GM19397 (cell line): Measurements from ENCODE around the gene DCDC1.
"Not testable (repeated sequence)": the region's sequence is repeated elsewhere in the genome, so short reads cannot be mapped to it uniquely, and the experiment has no call there.

Source experiments
- ATAC-seq: cut with Tn5 transposase; IDR thresholded peaks from one replicate; pipeline ENCODE4 v1.9.1; 2021; ENCODE audit warnings: mild to moderate bottlenecking, moderate library complexity; ENCODE audit not compliant: unreplicated experiment

The DCDC1 gene

GRCh38 chr11:31337806-31338205 lies 31.7 kb downstream of the DCDC1 start:
- ATAC-seq = no peak

DNA sequence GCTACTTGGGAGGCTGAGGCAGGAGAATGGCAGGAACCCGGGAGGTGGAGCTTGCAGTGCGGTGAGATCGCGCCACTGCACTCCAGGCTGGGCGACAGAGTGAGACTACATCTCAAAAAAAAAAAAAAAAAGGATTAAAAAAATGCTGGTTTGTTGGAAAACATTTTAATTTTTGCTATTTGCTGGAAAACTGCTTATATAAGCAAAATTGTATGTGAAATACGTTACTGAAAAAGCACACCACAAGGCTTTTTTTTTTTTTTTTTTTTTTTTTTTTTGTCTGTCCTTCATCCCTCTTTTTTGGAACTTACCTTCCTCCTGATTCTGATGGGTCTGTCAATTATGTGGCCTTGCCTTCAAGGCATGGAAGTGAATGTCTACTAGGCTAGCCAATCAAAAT lies 40.8 kb downstream of the DCDC1 start:
- ATAC-seq = no peak

- no peak for ATAC-seq
Measured at GRCh38 chr11:31327417-31327816, 42.1 kb downstream of the DCDC1 start.

DNA sequence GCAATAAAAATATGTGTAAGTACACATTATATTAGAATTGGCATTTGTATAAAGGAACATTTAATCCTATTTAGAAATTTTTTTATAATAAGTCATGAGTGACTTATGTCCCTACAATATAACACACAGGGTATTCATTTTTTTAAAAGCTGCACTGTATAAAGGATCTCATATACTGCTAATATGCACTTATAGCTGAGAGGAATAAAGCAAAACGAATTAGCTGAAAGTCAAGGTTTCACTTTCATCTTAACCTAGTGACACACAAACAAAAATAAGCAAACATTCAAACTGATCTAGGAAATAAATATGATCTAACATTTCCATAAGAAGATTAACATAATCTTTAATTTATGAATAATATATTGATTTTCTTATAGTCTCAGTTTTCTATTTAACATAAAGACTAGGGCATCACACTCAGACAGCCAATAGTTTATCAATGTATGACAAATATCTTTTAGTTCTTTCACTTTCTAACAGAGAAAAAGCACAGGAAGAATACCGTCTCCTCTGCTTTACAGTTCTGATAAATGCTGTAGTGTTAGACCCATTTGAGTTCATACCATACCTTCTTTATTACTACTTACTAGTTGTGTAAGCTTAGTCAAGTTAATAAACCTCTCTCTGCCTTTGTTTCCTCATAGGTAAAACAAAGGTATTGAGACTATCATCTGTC lies 42.9 kb downstream of the DCDC1 start:
- peak; percentile 55 for ATAC-seq

DNA sequence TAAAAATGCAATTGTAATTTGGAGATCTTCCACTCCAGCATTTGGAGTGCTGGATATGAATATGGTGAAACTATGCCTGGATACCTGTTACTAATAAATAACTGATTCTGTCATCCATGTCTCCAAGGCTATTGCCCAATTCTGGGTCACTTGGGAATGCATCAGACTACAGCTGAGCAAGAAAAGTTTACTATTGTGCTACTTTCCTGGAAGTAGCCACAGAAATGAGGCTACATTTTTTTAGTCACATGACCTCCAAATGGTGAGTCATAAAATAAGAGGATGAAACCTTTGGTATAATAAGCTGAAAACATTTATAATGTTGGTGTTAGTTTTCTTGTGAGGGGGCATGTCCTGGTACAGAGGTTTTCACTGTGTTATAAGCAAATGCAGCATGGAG lies 44.4 kb downstream of the DCDC1 start:
- ATAC-seq = no peak

DNA sequence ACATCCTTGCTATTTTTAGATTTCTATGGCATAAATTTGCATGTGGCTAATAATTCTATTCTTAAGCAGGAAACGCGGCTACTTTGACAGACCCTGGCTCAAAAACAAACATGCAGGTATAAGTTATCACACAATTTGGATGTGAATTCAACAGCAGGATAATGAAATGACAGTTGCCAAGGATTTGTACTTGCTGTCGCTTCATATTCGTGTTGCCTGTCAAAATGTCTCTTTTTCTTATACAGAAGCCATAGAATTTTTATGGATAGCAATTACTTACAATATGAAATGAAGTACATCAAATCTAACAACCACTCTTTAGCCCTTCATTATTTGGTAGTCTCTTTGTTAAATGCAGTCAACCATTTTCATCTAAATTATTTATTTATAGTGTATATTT lies 46.4 kb downstream of the DCDC1 start:
- ATAC-seq = no peak

- not testable (repeated sequence) for ATAC-seq
Measured at GRCh38 chr11:31321494-31321893, 48.0 kb downstream of the DCDC1 start.

GRCh38 chr11:31303644-31304180 lies 65.8 kb downstream of the DCDC1 start:
- no peak for ATAC-seq

DNA sequence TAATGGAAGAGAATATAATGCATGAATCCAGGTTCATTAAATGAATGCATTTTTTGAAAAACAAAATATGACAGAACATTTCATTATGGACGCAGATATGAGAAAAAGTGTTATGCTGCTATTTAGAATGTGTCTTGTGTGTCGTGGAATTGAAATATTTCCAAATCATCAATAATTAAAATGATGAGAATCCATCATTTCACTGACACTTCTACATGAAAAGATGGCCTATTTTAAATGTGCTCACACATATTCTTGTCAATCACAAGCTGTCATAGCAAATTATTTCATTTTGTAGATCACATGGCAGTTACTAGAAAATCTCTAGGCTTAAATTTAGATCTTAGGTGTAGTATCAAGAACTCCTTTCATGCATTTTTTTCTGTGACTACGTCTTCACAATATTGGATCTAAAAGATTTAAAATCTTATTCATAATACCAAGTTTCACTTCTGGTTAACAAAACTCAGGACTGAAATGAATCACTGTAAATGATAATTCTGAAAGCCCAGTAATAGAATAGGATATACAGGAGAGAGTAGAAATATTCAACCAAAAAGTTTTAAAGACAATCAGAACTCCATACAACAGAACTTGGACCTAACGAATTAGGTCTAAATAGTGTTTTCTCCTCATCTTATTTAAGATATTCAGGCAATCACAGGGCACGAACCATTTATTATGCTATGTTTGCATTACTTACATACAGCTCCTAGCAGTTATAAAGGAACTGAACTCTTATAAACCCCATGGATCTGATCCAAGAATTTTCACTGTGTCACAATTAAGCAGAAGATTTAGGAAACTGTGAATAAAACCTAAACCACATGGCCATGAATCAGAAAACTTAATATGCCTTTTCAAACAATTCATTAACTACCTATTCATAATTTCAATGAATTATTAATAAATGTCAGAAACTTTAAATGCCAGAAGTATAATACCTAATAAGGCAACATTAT lies 67.7 kb downstream of the DCDC1 start:
- ATAC-seq = no peak

DNA sequence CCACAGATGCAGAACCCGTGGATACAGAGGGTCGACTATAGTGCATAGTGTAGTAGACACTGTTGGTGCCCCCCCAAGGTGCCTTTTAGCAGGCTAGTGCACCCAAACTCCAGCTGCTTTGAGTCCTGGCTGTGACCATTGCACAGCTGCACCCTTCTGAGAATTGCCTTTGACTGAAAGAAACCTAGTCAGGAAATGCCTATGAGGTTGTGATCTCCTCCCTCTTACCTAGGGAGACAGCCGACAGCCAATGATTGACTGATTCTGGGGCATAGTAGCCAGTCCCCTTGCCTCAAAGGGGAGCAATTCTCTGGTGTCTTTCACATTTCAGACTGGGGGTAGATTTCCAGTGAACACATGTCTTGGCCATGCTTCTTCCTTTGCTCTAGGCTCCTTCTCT lies 74.2 kb downstream of the DCDC1 start:
- no peak for ATAC-seq

GRCh38 chr11:31273527-31273926 lies 96.0 kb downstream of the DCDC1 start:
- ATAC-seq = not testable (repeated sequence)

GRCh38 chr11:31267720-31268119 lies 101.8 kb downstream of the DCDC1 start:
- no peak for ATAC-seq

DNA sequence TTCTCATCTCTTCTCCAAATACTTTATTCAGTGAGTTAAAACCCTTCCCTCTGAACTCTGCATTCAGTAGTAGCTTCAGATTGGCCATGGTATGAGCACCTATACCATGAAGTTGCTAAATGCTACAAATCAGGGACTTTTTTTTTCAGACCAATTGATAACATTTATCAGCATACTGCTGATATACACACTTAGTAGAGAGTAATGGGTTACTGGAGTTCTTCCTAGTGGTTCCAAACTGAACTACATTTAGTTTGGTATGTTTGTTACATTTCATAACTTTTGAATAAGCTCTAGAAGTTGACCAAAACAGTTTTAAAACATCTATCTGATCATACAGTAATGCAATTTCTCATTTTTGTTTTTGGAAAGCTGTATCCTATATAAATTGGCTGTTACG lies 104.7 kb downstream of the DCDC1 start:
- ATAC-seq = no peak

- no peak for ATAC-seq
Measured at GRCh38 chr11:31262761-31263160, 106.8 kb downstream of the DCDC1 start.

DNA sequence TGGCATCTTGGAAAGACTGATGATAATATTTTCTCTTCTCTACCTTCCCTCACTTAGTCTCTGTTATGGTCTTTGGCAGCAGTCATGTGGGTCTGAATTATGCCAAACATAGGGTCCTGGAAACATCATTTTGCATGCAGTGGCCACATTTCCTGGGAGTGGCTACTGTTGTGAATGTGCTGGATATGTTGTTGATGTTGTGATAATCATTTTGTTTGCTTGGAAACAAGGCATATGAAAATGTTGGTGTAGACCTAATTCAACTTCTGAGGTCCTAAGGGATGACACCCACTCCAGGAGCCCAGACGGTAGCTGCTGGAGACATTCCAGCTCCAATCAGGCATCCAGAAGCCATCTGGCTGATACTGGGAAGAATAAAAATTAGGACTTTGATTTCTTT lies 109.7 kb downstream of the DCDC1 start:
- ATAC-seq = no peak

DNA sequence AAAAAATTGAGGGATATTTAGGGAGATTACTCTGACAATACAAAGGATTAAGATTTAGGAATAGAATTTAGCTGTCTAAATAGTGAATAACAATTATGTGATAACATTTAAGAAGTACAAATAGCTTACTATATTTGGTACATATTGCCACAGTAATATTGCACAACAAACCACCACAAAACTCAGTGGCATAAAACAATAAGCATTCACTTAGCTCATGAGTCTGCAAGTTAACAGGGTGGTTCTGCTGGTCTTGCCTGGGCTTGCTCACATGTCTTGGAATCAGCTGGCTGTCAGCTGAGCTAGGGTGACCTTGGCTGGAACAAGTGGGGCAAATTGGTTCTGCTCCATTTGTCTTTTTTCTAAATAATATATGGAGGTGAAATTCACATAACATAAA lies 115.1 kb downstream of the DCDC1 start:
- no peak for ATAC-seq

DNA sequence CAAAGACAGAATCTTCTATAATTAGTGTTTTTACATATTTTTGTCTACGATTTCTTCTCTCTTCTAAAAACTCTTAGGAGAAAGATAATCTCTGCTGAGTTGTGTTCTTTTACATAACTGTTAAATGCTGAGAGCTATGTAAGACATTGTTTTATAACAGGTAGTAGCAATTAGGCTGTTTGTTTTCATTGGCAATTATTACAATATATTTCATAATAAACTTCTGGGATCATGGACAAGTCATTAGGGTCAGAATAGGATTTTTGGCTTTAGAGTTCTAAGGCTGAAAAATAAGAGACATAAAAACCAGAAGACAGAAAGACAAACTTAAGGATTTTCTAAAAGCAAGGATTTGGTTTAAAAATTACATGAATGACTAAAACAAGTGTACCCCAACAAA lies 120.8 kb downstream of the DCDC1 start:
- ATAC-seq = no peak

- ATAC-seq = no peak
Measured at GRCh38 chr11:31247321-31247720, 122.2 kb downstream of the DCDC1 start.

- no peak for ATAC-seq
Measured at GRCh38 chr11:31246451-31247165, 122.9 kb downstream of the DCDC1 start.

DNA sequence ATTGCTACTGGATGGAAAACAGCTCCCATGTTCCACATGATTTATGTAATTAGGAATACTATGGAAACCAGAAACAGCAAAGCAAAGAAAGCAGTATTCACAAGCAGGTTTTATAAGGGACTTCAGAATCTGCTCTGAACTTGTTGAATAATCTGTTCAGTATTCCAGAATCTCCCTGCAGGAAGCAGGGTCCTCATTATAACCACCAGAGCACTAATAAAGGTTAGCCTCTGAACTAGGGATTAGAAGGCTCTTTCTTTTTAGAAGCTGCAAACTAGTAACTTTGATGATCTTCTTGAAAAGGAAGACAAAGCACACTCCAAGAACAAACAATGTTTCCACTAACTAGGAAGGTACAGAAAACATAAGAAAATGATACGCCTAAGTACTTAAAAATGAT lies 125.8 kb downstream of the DCDC1 start:
- ATAC-seq = no peak

GRCh38 chr11:31240340-31240904 lies 129.1 kb downstream of the DCDC1 start:
- ATAC-seq = no peak
